Smooth muscle cell (in vitro differentiated cells): ENCODE results near the gene STIM1. TPM values are rescaled to one million over a fixed set of nuclear protein-coding genes. Genes with fewer than 3 reads are reported as not detected.
"Not testable (repeated sequence)": the region's sequence is repeated elsewhere in the genome, so short reads cannot be mapped to it uniquely, and the experiment has no call there.

Experiments
- DNase-seq: peaks from one replicate; lab custom pipeline; 2025; ENCODE audit not compliant: unreplicated experiment; lab: John Stamatoyannopoulos, UW
- H2AFZ ChIP-seq: fragments of 200-600 bp; sonication (generic); 2 replicates; pipeline ENCODE4 v1.6.0; 2016; ENCODE audit warnings: antibody characterized with exemption, low read depth, mild to moderate bottlenecking
- H3F3A ChIP-seq: fragments of 200-600 bp; sonication (generic); 2 replicates; pipeline ENCODE4 v1.6.0; 2017; ENCODE audit warnings: antibody characterized with exemption, low read depth
- H3K27ac ChIP-seq: fragments of 200-600 bp; sonication (generic); 2 replicates; pipeline ENCODE4 v1.5.1; 2016; ENCODE audit warnings: low read depth, mild to moderate bottlenecking
- H3K27me3 ChIP-seq: fragments of 200-600 bp; sonication (generic); 2 replicates; pipeline ENCODE4 v1.6.1; 2016; ENCODE audit warnings: low read depth, mild to moderate bottlenecking
- H3K36me3 ChIP-seq: fragments of 200-600 bp; sonication (generic); 2 replicates; pipeline ENCODE4 v1.5.1; 2016; ENCODE audit warnings: low read depth
- H3K4me1 ChIP-seq: fragments of 200-600 bp; sonication (generic); 2 replicates; pipeline ENCODE4 v1.5.1; 2016; ENCODE audit warnings: low read depth
- H3K4me2 ChIP-seq: fragments of 200-600 bp; sonication (generic); 2 replicates; pipeline ENCODE4 v1.6.0; 2016; ENCODE audit warnings: mild to moderate bottlenecking
- H3K4me3 ChIP-seq: fragments of 200-600 bp; sonication (generic); 2 replicates; pipeline ENCODE4 v1.5.1; 2016; ENCODE audit warnings: mild to moderate bottlenecking
- H3K79me2 ChIP-seq: fragments of 200-600 bp; sonication (generic); 2 replicates; pipeline ENCODE4 v1.6.0; 2016; ENCODE audit warnings: low read depth, mild to moderate bottlenecking
- H3K9ac ChIP-seq: fragments of 200-600 bp; sonication (generic); 2 replicates; pipeline ENCODE4 v1.6.0; 2016; ENCODE audit warnings: low read depth
- H3K9me3 ChIP-seq: fragments of 200-600 bp; sonication (generic); replicated peaks from 2 replicates; pipeline ENCODE4 v1.5.1; 2016; ENCODE audit warnings: low read depth
- H4K20me1 ChIP-seq: fragments of 200-600 bp; sonication (generic); 2 replicates; pipeline ENCODE4 v1.6.0; 2016; ENCODE audit warnings: low read depth
- CTCF ChIP-seq: fragments of 200-600 bp; sonication (generic); IDR thresholded peaks from 2 replicates; pipeline ENCODE4 v1.5.1; 2017; ENCODE audit warnings: borderline replicate concordance, mild to moderate bottlenecking, antibody characterized with exemption; ENCODE audit not compliant: insufficient read depth, poor library complexity, severe bottlenecking
- WGBS: methylation state at CpG from one replicate; pipeline ENCODE4 v1.1.7; 2016; ENCODE audit warnings: low lambda C conversion rate; 5-methylcytosine and 5-hydroxymethylcytosine counted together
- polyA plus RNA-seq: library from polyadenylated mRNA; unstranded; fragments of >200 nt; fragmentation: Nextera tagmentation; extraction: Ambion mirVana; gene quantifications from 2 replicates; pipeline ENCODE4 v1.2.1, GENCODE V29; 2016
- total RNA-seq: library from RNA; depleted of rRNA; stranded (reverse); fragments of >200 nt; gene quantifications from 2 replicates; pipeline ENCODE4 v1.2.3, GENCODE V29; 2014

The STIM1 gene
- total and polyA plus RNA-seq, 2 experiments from 2014 or later: 15.3 to 31.5 TPM

GRCh38 chr11:3893311-3893710, 37.8 kb downstream of the STIM1 start:
- 100% methylated on average over 2 of the region's 2 CpGs for WGBS
- H3F3A ChIP-seq: no peaks in the 10 kb centered on the region
- no peaks in the 10 kb centered on the region for H3K36me3 ChIP-seq
- H3K9me3 ChIP-seq: no peaks in the 10 kb centered on the region
- no peaks in the 10 kb centered on the region for H3K27me3 ChIP-seq
- no peak overlapping the region for H3K27ac ChIP-seq
- H3K4me2 ChIP-seq: no peak overlapping the region
- peaks cover 31% of the 10 kb centered on the region for H3K79me2 ChIP-seq
- DNase-seq: no peak
- H3K4me3 ChIP-seq: no peak overlapping the region
- H3K4me1 ChIP-seq: no peaks in the 10 kb centered on the region
- H2AFZ ChIP-seq: no peak overlapping the region
- TF ChIP-seq CTCF: no peak
- H3K9ac ChIP-seq: no peak overlapping the region
- peaks cover 21% of the 10 kb centered on the region for H4K20me1 ChIP-seq

GRCh38 chr11:3894128-3894731, 38.8 kb downstream of the STIM1 start:
- no peak overlapping the region for H2AFZ ChIP-seq
- no peak overlapping the region for H3K9ac ChIP-seq
- peak overlapping the region; percentile 40 for H3K4me2 ChIP-seq
- peak overlapping the region; percentile 28 for H3K27ac ChIP-seq
- no peaks in the 10 kb centered on the region for H3K4me1 ChIP-seq
- 45% methylated on average over 5 of the region's 5 CpGs for WGBS
- H3F3A ChIP-seq: no peaks in the 10 kb centered on the region
- no peak for DNase-seq
- TF ChIP-seq CTCF: no peak
- no peak overlapping the region for H3K4me3 ChIP-seq
- peaks cover 12% of the 10 kb centered on the region for H4K20me1 ChIP-seq
- no peaks in the 10 kb centered on the region for H3K27me3 ChIP-seq
- H3K79me2 ChIP-seq: peaks cover 26% of the 10 kb centered on the region
- H3K36me3 ChIP-seq: no peaks in the 10 kb centered on the region
- H3K9me3 ChIP-seq: no peaks in the 10 kb centered on the region

GRCh38 chr11:3896644-3897043, 41.2 kb downstream of the STIM1 start:
- no peaks in the 10 kb centered on the region for H3F3A ChIP-seq
- no peak overlapping the region for H3K27ac ChIP-seq
- H3K79me2 ChIP-seq: peaks cover 23% of the 10 kb centered on the region
- no peak overlapping the region for H3K4me2 ChIP-seq
- H3K27me3 ChIP-seq: no peaks in the 10 kb centered on the region
- no peak overlapping the region for H3K9ac ChIP-seq
- H3K9me3 ChIP-seq: no peaks in the 10 kb centered on the region
- no peaks in the 10 kb centered on the region for H3K4me1 ChIP-seq
- TF ChIP-seq CTCF: no peak
- H2AFZ ChIP-seq: no peak overlapping the region
- H4K20me1 ChIP-seq: peaks cover 9% of the 10 kb centered on the region
- H3K36me3 ChIP-seq: no peaks in the 10 kb centered on the region
- H3K4me3 ChIP-seq: no peak overlapping the region
- no peak for DNase-seq
- 95% methylated on average over 2 of the region's 2 CpGs for WGBS

GRCh38 chr11:3900230-3900629, 44.8 kb downstream of the STIM1 start:
- H3K27me3 ChIP-seq, DNase-seq, H3K27ac ChIP-seq, H3F3A ChIP-seq, H3K4me1 ChIP-seq, H3K9me3 ChIP-seq, H3K9ac ChIP-seq, H3K36me3 ChIP-seq, H2AFZ ChIP-seq, H3K4me3 ChIP-seq, H3K4me2 ChIP-seq: not testable (repeated sequence)
- Histone ChIP-seq H3K79me2 (peaks cover 19% of the 10 kb centered on the region), H4K20me1 (peaks cover 21% of the 10 kb centered on the region)
- 96% methylated on average over 19 of the region's 19 CpGs for WGBS
